ENCODE measurements around the gene NECTIN1. TPM values are rescaled to one million over a fixed set of nuclear protein-coding genes. Genes with fewer than 3 reads are reported as not detected.
"Not testable (repeated sequence)": the region's sequence is repeated elsewhere in the genome, so short reads cannot be mapped to it uniquely, and the experiment has no call there.

Gene NECTIN1
- total RNA-seq, 1 donor from 2014 or later, result 2.2 TPM

DNA sequence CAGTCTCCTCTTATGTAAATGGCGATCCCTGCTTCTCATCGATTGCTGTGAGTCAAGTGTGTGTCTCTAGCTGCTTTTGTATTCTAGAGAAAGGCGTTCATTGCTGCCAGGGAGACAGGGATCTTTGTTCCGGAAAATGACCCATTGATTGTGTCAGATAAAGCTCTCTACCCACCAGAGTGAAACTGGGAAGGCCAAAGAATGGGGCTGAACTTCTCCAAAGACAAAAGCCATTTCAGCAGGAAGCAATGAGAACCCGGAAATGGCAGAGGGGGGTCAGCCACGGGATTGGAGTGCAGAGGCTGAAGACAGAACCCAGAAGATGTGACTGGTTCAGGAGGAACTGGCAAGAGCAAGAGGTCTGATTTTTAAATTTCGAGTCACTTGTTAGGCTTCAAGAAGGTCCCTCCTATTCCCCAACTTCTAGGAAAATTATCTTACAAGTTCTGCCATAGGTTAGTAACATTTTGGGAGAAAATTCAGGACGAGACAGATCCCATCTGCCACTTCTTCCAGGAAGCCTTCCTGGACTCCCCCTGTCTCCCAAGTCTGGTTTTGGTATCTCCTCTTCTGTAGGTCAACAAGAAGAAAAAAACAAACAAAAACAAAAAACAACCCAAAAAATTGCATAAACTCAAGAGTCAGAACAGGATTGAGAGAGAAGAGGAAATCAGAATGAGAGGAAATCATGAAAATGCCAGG, 110.6 kb downstream of the NECTIN1 start:
- peak; percentile 12 to 85 for DNase-seq (ENCODE audit: low read depth in 2 of 2)

DNA sequence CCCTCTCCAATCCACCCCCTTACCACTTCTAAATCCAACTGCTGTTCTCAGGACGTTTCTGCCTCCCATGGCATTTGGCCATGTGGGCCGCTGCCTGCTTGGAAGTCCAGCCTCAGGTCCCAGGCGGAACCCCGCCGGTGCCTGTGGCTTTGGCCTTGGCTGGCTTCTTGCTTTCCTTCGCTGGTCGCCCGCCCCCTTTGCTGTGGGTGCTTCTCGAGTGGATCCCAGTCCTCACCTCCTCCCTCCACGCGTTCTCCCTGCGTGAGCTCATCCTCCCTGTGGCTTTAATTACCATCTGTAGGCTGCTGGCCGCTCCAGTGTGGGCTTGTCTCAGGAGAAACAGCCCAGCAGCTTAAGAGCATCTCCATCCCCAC, 111.7 kb downstream of the NECTIN1 start:
- DNase-seq (ENCODE audit: low read depth in 2 of 2), result no peak

DNA sequence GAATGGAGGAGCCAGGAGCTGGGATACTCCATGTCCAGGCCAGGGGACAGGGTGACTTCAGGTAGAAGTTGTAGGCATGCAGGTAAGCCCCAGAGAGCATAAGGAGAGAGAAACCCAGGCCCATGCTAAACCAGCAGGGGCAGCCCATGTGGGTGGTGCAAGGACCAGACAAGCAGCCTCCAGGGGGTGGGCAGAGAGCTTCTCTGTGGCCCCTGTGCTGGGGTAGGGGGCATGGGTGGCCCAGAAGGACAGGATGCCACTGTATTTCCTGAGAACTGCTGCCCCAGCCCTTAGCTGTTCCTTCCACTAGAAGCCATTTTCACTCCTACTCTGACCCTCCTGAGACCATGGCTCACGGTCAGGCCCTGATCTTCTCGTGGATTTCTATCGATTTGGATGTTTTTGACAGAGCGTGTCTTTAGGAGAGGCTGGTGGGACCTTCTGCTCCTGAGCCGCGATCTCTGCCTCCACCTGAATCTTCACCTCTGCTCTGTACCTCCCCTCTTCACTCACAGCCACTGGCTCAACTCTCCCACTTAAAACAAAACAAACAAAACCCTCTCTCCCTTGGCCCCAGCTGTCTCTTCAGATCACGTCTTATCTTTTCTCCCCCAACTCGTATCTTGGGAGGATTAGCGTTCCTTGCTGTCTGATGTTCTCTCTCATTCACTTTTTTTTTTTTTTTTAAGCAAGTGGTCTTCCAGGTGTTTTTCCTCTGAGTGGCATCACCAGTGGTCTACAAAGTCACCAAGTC, 112.2 kb downstream of the NECTIN1 start:
- no peak for DNase-seq (ENCODE audit: low read depth in 2 of 2)

DNA sequence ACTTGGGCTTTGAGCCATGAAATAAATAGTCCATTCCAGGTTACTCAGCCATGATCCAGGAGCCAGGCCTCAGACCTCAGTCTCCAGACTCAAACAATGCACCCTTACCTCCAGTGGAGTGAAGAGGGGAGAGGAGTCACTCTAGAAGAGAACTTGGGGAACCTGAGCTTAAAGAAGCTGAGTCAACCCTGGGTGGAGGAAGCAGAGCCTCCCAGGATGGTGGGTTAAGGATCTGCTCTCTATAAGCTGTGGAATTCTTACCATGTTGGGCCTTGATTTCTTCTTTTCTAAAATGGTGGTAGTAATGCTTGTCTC, 113.2 kb downstream of the NECTIN1 start:
- no peak for DNase-seq (ENCODE audit: low read depth in 2 of 2)

DNA sequence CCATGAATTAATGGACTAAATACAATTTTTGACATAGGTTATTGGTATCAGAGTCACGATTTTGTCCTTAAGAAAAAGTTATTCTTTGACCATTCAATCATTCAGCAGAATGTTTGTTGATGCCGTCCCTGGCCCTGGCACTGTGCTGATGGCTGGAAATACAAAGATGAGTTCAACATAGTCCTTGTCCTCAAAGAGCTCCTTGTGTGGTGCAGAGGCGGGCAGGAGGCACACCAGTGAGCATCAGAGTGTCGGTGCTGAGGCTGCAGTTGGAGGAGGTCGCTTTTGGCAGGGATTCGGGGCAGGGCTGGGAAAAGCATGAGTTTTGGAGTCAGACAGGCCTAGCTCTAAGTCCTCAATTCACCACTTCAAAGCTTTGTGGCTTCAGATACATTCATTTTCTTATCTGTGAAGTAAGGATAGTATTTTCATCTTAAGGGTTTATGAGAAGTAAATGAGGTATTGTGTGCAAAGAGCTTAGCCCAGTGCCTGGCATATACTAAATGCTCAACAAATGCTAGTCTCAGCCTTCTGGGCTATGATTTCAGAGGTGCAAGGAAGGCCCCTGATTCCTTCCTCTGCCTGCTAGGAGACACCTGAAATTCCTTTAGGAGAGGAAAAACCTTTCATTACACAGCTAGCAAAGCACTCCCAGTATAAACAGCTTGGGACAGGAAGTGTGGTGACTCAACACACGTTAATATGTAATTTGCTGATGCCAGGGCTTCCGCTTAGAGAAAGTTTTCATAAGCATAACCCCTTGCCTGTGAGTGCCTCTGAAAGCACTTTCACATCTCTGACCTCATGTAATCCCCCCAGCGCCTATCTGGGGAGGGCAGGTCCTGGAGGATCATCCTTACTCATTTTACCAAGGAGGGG, 113.8 kb downstream of the NECTIN1 start:
- DNase-seq (ENCODE audit: low read depth in 2 of 2), result peak; percentile 89 to 93

DNA sequence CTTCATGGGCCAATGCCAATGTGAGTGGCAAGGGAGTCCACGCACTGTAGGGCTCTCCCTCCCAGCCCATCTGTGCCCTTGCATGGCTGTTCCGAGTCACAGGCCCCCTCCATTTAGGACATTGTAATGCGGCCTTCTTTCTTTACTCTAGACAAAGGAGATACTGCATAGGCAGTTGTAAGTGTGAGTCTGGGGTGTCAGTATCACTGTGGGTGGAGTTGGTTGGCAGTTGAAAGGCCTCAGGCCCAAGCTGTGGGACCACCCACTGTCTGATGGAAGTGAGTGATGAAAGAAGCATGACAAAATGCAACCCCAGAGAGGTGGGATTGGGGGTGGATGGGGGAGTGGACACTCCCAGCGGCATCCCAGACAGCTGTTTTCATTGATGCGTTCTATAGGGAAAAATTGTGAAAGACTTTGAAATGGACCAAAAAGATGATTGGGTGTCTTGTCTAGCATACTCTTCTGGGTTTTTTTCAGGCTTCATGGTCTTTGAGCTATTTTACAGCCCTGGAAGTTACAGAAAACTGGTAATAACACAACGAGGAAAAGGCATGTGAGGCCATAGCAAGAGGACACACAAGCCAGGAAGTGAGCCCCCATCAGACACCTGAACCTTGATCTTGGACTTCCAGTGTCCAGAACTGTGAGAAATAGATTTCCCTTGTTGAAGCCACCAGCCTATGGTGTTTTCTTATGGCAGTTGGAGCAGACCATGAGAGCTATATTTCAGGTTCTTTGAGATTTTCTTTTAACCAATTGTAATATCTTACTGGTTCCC, 114.6 kb downstream of the NECTIN1 start:
- DNase-seq (ENCODE audit: low read depth in 2 of 2), result peak in 1 of 2 donors; percentile 14

DNA sequence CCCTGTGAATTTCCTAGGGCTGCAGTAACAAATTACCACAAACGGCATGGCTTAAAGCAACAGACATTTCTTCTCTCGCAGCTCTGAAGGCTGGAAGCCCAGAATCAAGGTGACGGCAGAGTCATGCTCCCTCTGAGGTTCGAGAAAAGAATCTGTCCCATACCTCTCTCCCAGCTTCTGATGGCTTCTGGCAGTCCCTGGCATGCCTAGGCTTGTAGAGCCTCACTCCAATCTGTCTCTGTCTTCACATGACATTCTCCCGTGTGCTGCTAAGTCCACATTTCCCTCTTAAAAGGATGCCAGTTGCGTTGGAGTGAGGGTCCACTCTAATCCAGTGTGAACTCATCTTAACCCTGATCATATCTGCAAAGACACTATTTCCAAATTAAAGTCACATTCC, 116.2 kb downstream of the NECTIN1 start:
- DNase-seq (ENCODE audit: low read depth in 2 of 2), result no peak

DNA sequence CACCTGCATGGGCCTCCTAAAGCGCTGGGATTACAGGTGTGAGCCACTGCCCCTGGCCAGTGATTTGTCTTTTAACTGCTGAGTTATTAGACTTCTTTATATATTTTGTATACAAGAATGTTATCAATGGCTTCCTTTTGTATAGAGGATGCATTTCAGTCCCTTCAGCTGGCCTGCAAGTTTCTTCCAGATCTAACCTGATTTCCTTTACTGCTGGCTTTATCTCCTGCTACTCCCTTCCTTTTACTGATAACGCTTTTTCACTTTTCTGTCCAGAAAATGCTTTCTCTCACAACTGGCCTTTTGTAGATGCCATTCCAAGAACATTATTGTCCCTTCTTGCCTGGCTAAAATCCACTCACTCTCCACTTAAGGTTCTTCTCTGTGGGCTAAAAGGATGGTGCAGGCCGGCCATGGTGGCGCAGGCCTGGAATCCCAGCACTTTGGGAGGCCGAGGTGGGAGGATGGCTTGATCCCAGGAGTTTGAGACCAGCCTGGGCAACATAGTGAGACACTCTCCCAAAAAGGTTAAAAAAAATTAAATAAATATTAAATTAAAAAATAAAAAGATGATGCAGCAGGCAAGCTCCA, 118.1 kb downstream of the NECTIN1 start:
- DNase-seq (ENCODE audit: low read depth in 2 of 2), result no peak

DNA sequence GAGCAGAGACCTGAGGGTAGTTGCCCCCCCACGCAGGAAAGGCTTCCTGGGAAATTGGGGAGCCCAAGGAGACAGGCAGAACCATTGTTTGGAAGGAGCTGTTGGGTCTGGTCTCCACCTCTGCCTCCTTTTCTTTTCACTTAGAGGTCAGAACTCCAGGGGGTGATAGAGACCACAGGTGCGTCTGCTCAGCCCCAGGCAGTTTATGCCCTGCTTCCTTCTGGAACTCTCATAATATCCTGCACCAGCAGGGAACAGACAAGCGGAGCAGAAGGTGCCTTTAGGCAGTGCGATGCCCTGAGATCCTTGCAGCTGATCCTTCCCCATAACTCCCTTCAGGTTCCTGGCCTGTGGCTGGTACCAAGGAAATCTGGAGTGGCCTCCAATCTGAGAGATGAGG, 120.2 kb downstream of the NECTIN1 start:
- DNase-seq (ENCODE audit: low read depth in 2 of 2), result no peak

DNA sequence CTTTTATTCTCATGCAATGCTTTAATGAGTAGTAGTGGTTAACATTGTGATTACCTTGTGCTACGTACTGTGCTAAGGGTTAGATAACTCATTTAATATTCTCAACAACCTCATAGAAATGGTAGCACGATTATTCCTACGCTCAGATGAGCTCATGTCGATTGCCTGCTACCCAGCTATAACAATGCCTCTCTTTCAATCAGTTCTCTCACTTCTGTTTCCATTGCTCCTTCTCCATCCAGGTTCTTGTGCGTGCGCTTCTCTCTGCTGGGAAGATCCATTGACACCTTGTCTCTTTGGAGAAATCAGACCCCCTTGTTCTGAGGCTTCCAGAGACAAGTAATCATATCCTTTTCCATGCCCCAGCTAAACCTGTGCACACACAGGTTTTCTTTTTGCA, 120.8 kb downstream of the NECTIN1 start:
- DNase-seq (ENCODE audit: low read depth in 2 of 2), result no peak

DNA sequence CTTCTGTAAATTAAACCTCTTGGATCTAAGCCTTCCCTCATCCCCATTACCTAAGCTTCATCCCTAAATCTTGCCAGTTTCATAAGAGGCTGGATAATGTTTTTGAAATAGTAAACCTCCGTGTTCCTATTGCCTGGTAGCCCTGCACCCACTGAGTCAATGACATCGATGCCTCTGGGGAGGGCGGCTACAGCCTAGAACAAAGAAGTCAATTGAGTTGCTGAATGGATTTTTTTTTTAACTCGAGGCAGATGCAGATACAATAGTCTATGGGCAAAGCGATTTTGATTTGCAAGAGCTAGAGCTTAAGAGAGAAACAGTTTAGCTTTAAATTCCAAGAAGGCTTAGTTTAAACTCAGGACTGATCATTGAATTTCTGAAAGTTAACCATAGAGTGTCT, 121.3 kb downstream of the NECTIN1 start:
- DNase-seq (ENCODE audit: low read depth in 2 of 2), result no peak

DNA sequence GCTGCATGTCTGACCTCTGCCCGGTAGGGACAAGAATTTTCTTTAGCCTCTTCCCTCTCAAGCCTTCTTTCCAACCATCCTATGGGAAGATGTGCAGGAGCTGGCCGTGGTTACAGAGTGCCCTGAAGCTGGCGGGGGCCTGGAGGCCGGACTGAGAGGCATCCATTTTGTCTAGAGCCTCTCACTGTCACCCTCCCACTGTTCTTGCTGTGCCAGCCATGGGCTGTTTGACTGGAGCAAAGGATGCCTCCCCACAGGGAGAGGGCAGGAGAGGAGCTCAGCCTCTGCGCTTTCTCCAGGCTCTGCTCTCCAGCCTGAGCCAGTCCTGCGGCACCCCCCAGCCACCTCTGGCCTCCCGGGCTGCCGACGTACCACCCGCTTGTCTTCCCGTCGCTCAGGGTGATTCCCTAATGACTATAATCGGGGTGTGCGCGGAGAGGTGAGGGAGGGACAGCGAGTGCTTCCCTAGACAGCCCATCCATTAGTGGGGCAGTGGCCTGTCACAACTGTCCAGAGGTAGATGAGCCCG, 123.8 kb downstream of the NECTIN1 start:
- DNase-seq (ENCODE audit: low read depth in 2 of 2), result no peak

DNA sequence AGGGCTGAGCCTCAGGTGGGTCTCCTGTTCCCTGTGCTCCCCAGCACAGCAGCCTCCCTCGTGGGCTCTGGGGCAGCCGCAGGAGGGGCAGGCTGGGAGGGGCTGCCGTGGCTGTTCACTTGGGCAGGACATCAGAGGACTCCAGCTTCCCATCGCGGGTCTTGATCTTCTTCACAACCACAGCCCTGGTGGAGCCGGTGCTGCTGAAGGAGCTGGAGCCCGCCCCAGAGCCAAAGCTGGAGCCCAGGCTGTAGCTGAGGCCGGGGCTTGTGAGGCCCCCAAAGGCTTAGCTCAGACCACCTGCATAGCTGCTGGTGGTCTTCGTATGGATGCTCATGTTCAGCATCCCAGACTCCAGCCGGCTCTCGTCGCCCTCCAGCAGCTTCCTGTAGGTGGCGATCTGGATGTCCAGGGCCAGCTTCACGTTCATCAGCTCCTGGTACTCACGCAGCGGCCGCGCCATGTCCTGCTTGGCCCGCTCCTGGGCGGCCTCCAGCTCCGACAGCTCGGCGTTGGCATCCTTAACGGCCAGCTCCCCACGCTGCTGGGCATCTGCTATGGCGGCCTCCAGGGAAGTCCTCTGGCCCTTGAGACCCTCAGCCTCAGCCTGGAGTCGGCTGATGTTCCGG, 126.1 kb downstream of the NECTIN1 start:
- DNase-seq (ENCODE audit: low read depth in 2 of 2), result no peak

DNA sequence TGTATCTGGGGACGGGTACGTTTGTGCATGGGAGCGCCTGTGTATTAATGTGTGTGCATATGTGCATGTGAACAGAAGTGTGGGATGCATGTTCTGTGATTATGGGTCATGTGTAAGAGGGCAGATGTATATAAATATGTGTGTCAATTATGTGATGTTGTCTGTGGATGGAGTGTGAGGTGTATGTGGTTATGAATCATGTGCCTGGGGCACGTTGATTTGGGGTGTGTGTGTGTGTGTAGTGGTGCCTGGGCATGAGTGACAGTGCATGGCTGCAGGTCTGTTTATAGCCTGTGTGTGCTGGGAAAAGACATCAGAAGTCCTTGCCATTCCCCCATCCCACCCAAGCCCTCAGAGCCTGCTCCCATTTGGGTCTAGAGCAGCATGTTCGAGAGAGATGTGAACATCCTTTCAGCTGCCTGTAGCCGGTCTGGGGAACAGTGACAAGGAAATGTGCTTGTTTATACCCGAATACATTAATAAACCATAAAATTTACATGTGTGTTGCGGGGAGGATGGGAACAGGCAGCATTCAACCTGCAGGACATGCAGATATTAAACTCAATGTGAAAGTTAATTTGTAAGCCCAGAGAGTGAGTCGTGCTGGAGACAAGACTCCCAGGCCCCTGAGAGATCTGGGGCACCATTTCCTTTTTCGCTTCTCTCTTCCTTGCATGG, 129.0 kb downstream of the NECTIN1 start:
- no peak for DNase-seq (ENCODE audit: low read depth in 2 of 2)

DNA sequence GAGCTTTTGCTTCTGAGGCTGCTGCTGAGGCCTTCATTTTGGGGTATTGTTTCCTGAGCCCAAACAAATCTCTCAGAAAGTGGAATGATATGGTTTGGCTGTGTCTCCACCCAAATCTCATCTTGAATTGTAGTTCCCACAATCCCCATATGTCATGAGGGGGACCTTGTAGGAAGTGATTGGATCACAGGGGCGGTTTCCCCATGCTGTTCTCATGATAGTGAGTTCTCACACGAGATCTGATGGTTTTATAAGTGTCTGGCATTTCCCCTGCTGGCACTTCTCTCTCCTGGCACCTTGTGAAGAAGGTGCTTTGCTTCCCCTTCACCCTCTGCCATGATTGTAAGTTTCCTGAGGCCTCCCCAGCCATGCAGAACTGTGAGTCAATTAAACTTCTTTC, 133.1 kb downstream of the NECTIN1 start:
- not testable (repeated sequence) for DNase-seq (ENCODE audit: low read depth in 2 of 2)

DNA sequence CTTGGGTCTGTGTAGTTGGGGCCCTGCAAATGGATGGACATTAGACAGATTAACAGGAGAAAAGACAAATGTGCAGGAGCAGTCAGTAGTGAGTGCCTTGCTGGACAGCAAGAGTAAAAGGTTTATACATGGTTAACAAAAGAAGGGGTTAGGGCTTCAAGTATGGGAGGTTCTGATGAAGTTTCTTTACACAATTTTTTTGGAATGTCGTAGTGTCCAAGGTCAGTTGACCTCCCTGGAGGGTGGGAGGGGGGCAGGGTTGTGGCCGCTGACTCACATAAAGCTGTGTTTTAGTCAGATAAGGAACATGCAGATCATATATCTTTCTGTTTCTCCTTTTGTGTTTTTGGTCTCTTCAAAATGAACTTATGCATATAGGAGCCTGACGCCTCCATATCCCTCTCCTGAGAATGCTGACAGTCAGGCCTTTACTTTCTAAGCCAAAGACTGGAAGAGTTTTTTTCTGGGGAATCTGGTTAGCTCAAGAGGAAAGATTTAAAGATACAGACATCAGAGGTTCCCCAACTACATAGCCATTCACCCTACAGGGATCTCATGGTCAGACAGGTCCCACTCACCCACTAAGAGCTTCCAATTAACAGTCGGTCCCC, 134.3 kb downstream of the NECTIN1 start:
- DNase-seq (ENCODE audit: low read depth in 2 of 2), result peak in 1 of 2 donors; percentile 60

DNA sequence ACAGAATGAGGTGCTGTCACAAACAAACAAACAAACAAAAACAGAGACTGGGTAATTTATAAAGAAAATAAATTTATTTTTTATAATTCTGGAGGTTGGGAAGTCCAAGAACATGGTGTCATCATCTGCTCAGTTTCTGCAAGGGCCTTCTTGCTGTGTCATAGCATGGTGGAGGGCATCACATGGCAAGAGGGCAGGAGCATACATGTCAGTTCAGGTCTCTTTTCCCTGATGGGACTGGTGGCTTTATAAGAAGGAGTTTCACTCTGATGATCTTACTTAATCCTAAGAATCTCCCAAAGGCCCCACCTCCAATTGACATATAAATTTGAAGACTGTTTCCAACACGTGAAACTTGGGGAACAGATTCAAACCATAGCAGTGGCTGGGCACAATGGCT, 135.7 kb downstream of the NECTIN1 start:
- no peak for DNase-seq (ENCODE audit: low read depth in 2 of 2)

DNA sequence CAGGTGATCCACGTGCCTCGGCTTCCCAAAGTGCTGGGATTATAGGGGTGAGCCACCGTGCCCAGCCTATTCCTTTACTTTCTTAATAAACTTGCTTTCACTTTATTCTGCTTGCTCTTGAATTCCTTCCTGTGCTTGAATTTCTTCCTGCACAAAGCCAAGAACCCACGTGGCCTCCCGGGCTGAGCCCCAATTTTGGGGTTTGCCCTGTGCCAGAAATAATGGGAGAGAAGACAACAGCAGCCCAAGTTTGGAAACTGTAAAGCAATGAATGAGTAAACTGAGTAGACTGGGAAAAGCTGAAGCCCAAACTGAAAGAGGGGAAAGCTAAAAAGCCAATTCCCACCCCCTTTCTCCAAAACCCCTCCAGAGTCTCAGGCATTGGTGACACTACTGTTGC, 136.4 kb downstream of the NECTIN1 start:
- no peak for DNase-seq (ENCODE audit: low read depth in 2 of 2)

DNA sequence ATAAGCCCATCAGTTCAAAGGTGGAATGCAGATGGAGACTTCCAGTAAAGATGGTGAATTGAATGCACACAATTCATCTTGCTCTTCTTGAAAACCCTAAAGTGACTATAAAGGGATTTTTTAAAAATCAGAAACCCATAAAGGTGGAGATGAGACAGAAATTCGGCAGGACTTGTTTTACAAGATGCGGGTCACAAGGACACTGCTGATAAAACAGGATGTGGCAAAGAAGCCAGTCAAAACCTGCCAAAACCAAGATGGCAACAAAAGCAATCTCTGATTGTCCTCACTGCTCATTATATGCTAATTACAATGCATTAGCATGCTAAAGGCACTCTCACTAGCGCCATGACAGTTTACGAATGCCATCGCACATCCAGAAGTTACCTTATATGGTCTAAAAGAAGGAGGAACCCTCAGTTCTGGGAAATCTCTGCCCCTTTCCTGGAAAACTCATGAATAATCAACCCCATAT, 137.1 kb downstream of the NECTIN1 start:
- DNase-seq (ENCODE audit: low read depth in 2 of 2), result no peak

Data from lung microvascular endothelial cell (primary cell).